SK-N-DZ (cell line): ENCODE data around the gene CDHR2.

Source experiments
- DNase-seq: peaks from one replicate; pipeline ENCODE4 v3.0.0-alpha.2; 2015; ENCODE audit warnings: low spot score
- small RNA-seq, 2 experiments: library from RNA; depleted of rRNA; stranded (forward); fragments of <200 nt; gene quantifications; one replicate each; pipeline ENCODE3, GENCODE V24; 2014

The CDHR2 gene

GRCh38 chr5:176639208-176639607 is 90.1 kb downstream of the CDHR2 start:
- DNase-seq: no peak

- no peak for DNase-seq
These were observed 90.8 kb downstream of the CDHR2 start for GRCh38 chr5:176639981-176640380.

- DNase-seq: no peak
These were observed 91.5 kb downstream of the CDHR2 start for GRCh38 chr5:176640616-176641015.

GRCh38 chr5:176642675-176643490 is 93.7 kb downstream of the CDHR2 start:
- no peak for DNase-seq

DNA sequence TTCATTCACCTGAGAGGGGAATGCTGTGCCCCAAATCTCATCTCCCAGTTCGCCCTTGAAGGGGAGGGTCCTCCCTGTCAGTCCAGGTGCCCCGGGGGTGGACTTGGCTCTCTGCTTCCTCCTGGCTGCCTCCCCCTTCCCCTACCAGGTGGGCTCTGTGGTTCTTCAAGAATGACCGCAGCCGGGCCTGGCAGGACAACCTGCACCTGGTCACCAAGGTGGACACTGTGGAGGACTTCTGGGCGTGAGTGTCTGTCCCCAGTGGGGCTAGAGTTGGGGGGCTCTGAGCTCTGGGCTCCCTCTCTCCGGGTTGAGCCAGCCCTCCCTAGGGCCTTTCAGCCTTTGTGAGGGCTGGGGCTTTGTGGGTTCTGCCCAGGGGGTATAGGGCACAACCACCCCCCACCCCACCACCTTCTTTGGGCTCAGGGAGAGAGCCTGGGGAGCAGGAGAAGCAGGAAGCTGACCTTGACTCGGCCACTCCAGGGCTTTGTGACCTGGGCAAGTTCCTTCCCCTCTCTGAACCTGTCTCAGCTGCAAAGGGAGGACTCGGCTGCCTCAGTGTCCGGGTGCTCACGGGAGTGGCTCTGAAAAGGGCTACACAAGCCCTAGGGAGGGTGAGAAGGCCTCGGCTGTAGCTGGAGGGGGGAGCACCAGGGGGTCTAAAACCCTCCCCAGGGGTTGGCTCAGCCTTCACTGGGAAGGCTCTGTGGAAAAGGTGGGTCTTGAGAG is 94.5 kb downstream of the CDHR2 start:
- no peak for DNase-seq

- no peak for DNase-seq
These were observed 95.2 kb downstream of the CDHR2 start for GRCh38 chr5:176644294-176644693.

DNA sequence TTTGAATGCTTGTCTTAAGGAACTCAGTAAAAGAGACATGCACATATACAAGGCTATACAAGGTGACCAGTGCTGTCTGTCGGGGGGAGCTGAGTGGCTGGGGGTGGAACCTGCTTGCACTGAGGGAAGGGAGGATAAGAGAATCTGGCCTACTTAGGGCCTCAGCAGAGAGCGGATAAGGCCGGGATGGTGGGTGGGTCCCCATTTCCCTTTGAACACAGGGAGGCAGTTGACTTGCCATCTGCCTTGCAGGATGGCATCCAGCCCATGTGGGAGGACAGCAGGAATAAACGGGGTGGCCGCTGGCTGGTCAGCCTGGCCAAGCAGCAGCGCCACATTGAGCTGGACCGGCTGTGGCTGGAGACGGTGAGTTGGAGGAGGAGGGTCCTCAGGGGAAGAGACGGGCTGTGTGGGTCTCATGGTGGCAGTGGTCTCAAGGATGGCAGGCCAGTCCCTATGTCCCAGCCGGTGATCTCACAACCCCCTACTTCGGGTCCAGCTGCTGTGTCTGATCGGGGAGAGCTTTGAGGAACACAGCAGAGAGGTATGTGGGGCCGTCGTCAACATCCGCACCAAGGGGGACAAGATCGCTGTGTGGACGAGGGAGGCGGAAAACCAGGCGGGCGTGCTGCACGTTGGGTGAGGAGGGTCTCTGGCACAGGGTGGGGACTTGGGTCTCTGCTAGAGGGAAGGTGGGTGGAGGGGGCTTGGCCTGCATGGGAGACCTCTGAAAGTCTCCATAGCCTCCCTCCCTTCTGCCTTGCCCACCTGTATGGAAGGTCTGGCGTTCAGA is 95.9 kb downstream of the CDHR2 start:
- DNase-seq: no peak

Small RNA genes lying within 50 kb of the gene (small RNA-seq; reads per million reads assigned to genes)
- gene MIR4281: 0 reads per million in 2 experiments
- 0 reads per million in 2 experiments for gene RF00019
- 0 to 0.04 reads per million in 2 experiments for gene RN7SL684P
